Measurements from ENCODE around the gene SLC4A2.
A peak's percentile ranks its signal among the peaks of the same experiment; 100 is the strongest.

Gene SLC4A2

DNA sequence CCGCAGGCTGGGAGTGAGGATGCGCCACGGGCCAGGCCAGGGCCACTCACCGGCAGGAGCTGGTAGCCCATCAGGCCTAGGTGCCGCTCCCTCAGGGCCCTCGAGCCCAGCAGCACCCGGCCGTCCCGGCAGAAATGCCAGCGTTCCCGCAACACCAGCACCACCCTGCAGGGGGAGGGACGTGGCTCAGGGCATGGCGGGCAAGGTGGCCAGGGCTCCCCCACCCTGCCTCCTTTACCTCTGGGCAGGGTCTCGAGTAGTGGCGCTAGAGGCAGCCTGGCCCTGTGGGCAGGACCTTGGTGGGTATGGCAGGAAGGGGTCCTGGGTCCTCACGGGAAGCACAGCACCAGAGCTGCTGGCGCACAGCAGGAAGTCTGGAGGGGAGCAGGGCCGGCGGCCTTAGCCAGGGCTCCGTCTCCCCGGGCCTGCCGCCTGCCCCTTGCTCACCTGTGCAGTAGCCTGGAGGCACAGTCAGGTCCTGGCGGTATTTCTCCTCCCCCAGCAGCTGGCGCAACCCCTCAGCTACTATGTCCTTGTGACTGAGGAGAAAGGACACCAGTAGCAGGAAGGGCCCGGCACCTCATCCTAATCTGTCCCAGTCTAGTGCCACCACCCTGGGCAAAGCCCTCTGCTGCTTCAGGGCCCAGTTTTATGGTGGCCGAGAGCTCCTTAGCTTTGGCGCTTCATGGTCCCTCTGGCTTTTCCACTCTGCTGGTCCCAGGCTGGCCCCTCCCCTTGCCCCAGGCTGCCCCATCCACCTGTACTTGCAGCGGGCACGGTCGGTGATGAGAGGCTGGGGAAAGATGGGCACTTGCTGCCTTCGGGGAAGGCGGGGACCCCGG, 17.7 kb downstream of the SLC4A2 start:
- CTCF ChIA-PET, result interaction anchor here (0.5 to 1.9 kb wide), 6 partner anchors 11 to 262 kb away, joined by 3 to 9 read pairs (median 4); no protein-coding TSS in a partner anchor
- no peak overlapping the region for H3K27ac ChIP-seq (ENCODE audit: extremely low read depth, low read depth, low read length)
- H3K4me3 ChIP-seq (ENCODE audit: low read depth, low read length), result no peak overlapping the region
- peaks cover 14 to 66% of the 10 kb centered on the region in 2 experiments; a peak in 2 of 3 replicates for H3K36me3 ChIP-seq (ENCODE audit: control insufficient read depth in 2 of 2, insufficient read depth in 1 of 2, low read length in 2 of 2)
- H3K9me3 ChIP-seq (ENCODE audit: control insufficient read depth, insufficient read depth, low read depth, low read length), result no peaks in the 10 kb centered on the region
- TF ChIP-seq, protein P1, sequence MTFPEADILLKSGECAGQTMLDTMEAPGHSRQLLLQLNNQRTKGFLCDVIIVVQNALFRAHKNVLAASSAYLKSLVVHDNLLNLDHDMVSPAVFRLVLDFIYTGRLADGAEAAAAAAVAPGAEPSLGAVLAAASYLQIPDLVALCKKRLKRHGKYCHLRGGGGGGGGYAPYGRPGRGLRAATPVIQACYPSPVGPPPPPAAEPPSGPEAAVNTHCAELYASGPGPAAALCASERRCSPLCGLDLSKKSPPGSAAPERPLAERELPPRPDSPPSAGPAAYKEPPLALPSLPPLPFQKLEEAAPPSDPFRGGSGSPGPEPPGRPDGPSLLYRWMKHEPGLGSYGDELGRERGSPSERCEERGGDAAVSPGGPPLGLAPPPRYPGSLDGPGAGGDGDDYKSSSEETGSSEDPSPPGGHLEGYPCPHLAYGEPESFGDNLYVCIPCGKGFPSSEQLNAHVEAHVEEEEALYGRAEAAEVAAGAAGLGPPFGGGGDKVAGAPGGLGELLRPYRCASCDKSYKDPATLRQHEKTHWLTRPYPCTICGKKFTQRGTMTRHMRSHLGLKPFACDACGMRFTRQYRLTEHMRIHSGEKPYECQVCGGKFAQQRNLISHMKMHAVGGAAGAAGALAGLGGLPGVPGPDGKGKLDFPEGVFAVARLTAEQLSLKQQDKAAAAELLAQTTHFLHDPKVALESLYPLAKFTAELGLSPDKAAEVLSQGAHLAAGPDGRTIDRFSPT (tag by site-specific recombination; IDR thresholded peaks at IDR 0.05), result peak; percentile 90
- TF ChIP-seq, protein P2, sequence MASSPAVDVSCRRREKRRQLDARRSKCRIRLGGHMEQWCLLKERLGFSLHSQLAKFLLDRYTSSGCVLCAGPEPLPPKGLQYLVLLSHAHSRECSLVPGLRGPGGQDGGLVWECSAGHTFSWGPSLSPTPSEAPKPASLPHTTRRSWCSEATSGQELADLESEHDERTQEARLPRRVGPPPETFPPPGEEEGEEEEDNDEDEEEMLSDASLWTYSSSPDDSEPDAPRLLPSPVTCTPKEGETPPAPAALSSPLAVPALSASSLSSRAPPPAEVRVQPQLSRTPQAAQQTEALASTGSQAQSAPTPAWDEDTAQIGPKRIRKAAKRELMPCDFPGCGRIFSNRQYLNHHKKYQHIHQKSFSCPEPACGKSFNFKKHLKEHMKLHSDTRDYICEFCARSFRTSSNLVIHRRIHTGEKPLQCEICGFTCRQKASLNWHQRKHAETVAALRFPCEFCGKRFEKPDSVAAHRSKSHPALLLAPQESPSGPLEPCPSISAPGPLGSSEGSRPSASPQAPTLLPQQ (tag by site-specific recombination; IDR thresholded peaks at IDR 0.05), result no peak
- TF ChIP-seq ZNF266 (tag by site-specific recombination; IDR thresholded peaks at IDR 0.05; ENCODE audit: low read depth) (no peak), ZNF600 (tag by site-specific recombination; IDR thresholded peaks at IDR 0.05) (0 out of 2 replicates have a peak, but pooled peaks have one; percentile 60), ZNF157 (tag by site-specific recombination; IDR thresholded peaks at IDR 0.05) (no peak), ZBTB21 (tag by site-specific recombination; IDR thresholded peaks at IDR 0.05) (no peak), ZIC2 (tag by site-specific recombination; IDR thresholded peaks at IDR 0.05) (no peak; the same call in 1 of the 2 replicates), ZNF2 (tag by site-specific recombination; IDR thresholded peaks at IDR 0.05) (peak; percentile 64; the same call in 1 of the 2 replicates)
- TF ChIP-seq, protein P3, sequence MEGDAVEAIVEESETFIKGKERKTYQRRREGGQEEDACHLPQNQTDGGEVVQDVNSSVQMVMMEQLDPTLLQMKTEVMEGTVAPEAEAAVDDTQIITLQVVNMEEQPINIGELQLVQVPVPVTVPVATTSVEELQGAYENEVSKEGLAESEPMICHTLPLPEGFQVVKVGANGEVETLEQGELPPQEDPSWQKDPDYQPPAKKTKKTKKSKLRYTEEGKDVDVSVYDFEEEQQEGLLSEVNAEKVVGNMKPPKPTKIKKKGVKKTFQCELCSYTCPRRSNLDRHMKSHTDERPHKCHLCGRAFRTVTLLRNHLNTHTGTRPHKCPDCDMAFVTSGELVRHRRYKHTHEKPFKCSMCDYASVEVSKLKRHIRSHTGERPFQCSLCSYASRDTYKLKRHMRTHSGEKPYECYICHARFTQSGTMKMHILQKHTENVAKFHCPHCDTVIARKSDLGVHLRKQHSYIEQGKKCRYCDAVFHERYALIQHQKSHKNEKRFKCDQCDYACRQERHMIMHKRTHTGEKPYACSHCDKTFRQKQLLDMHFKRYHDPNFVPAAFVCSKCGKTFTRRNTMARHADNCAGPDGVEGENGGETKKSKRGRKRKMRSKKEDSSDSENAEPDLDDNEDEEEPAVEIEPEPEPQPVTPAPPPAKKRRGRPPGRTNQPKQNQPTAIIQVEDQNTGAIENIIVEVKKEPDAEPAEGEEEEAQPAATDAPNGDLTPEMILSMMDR (tag by site-specific recombination; IDR thresholded peaks at IDR 0.05), result peak; percentile 77
- POLR2A ChIA-PET, result interaction anchor here (1.0 to 4.8 kb wide), 9 partner anchors 8 to 49 kb away, joined by 4 to 22 read pairs (median 6); partner anchors contain the start of genes ABCB8, CDK5 and SLC4A2
- peaks cover 6% of the 10 kb centered on the region; the same call in 1 of the 2 replicates for H3K4me1 ChIP-seq (ENCODE audit: control insufficient read depth, insufficient read depth, low read length)

DNA sequence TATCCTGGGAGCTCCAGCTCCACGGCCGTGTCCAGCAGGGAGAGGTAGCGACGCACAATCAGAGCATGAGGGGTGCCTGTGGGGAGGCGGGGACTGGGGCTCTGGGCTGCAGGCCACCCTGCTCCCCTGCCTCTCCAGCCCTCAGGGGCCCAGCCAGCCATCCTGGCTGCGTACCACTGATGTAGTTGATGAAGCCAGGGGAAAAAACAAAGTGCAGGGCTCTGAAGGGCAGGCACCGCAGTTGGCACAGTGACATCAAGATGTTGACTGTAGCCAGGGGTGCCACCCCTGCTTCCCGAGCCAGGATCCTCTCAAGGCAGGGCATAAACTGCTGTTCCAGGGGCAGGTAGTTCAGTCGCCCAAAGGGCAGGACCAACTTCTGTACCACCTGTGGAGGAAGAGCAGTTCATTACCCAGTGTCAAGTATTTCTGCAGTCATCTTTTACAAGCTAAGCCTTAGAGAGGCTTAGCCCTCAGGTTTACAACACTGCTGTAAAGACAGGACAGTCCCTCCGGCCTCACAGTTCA, 18.4 kb downstream of the SLC4A2 start:
- Histone ChIP-seq H3K27ac (ENCODE audit: extremely low read depth, low read depth, low read length) (no peak overlapping the region), H3K4me3 (ENCODE audit: low read depth, low read length) (no peak overlapping the region), H3K9me3 (ENCODE audit: control insufficient read depth, insufficient read depth, low read depth, low read length) (no peaks in the 10 kb centered on the region), H3K4me1 (ENCODE audit: control insufficient read depth, insufficient read depth, low read length) (peaks cover 7% of the 10 kb centered on the region; the same call in 1 of the 2 replicates), H3K36me3 (ENCODE audit: control insufficient read depth in 2 of 2, insufficient read depth in 1 of 2, low read length in 2 of 2) (peaks cover 7 to 61% of the 10 kb centered on the region in 2 experiments; a peak in 2 of 3 replicates)
- ChIA-PET POLR2A (interaction anchor here (1.0 to 4.8 kb wide), 7 partner anchors 8 to 50 kb away, joined by 4 to 22 read pairs (median 6); partner anchors contain the start of genes ABCB8, CDK5 and SLC4A2), CTCF (interaction anchor here (0.6 to 1.9 kb wide), 5 partner anchors 15 to 98 kb away, joined by 3 to 9 read pairs (median 4); no protein-coding TSS in a partner anchor)
- TF ChIP-seq SETDB1 (IDR thresholded peaks at IDR 0.05; ENCODE audit: insufficient read length, low read length) (no peak), ZNF600 (tag by site-specific recombination; IDR thresholded peaks at IDR 0.05) (0 out of 2 replicates have a peak, but pooled peaks have one; percentile 12), ZNF624 (tag by site-specific recombination; IDR thresholded peaks at IDR 0.05) (no peak), MYNN (tag by site-specific recombination; IDR thresholded peaks at IDR 0.05; ENCODE audit: borderline replicate concordance) (no peak), ZNF629 (tag by site-specific recombination; IDR thresholded peaks at IDR 0.05) (0 out of 2 replicates have a peak, but pooled peaks have one; percentile 29), SCRT2 (tag by site-specific recombination; IDR thresholded peaks at IDR 0.05) (peak; percentile 89), SCRT1 (tag by site-specific recombination; IDR thresholded peaks at IDR 0.05; ENCODE audit: borderline replicate concordance) (peak; percentile 59; the same call in 1 of the 2 replicates), ZNF677 (tag by site-specific recombination; IDR thresholded peaks at IDR 0.05) (no peak), ZNF24 (tag by site-specific recombination; IDR thresholded peaks at IDR 0.05) (peak; percentile 48)
- TF ChIP-seq, protein P1 (tag by site-specific recombination; IDR thresholded peaks at IDR 0.05), result peak; percentile 41; the same call in 1 of the 2 replicates
- TF ChIP-seq, protein P4, sequence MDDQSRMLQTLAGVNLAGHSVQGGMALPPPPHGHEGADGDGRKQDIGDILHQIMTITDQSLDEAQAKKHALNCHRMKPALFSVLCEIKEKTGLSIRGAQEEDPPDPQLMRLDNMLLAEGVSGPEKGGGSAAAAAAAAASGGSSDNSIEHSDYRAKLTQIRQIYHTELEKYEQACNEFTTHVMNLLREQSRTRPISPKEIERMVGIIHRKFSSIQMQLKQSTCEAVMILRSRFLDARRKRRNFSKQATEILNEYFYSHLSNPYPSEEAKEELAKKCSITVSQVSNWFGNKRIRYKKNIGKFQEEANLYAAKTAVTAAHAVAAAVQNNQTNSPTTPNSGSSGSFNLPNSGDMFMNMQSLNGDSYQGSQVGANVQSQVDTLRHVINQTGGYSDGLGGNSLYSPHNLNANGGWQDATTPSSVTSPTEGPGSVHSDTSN (CRISPR knock-in tag; IDR thresholded peaks at IDR 0.05), result no peak
